BLaER1 treated with 17β-estradiol and CSF1 and Interleukin-3, amounts not matched to agents 10 nM and 100 nM (cell line): ENCODE data around the gene ATP2A3.
A peak's percentile ranks its signal among the peaks of the same experiment; 100 is the strongest.

Source experiments
- H3K27ac ChIP-seq, 11 experiments: shearing (Covaris generic); formaldehyde crosslinking; 2 replicates each; pipeline ENCODE4 v1.8.1; 2022
- H3K27me3 ChIP-seq, 11 experiments: shearing (Covaris generic); formaldehyde crosslinking; 2 replicates each; pipeline ENCODE4 v1.8.1; 2022
- H3K36me3 ChIP-seq, 11 experiments: shearing (Covaris generic); formaldehyde crosslinking; 2 replicates each; pipeline ENCODE4 v1.8.1; 2022
- H3K4me1 ChIP-seq, 10 experiments: shearing (Covaris generic); formaldehyde crosslinking; 2 replicates each; pipeline ENCODE4 v1.8.1; 2022
- H3K4me2 ChIP-seq, 11 experiments: shearing (Covaris generic); formaldehyde crosslinking; 2 replicates each; pipeline ENCODE4 v1.8.1; 2022
- H3K4me3 ChIP-seq, 10 experiments: shearing (Covaris generic); formaldehyde crosslinking; 2 replicates each; pipeline ENCODE4 v1.8.1; 2022
- H3K9ac ChIP-seq, 11 experiments: shearing (Covaris generic); formaldehyde crosslinking; 2 replicates each; pipeline ENCODE4 v1.8.1; 2022
- H3K9me3 ChIP-seq, 11 experiments: shearing (Covaris generic); formaldehyde crosslinking; replicated peaks in 1 of 11; 2 replicates each; pipeline ENCODE4 v1.8.1; 2022
- H4K20me1 ChIP-seq, 11 experiments: shearing (Covaris generic); formaldehyde crosslinking; 2 replicates each; pipeline ENCODE4 v1.8.1; 2022
- Cebpa-rat ChIP-seq, 11 experiments: shearing (Covaris generic); IDR thresholded peaks; 2 replicates each; pipeline ENCODE4 v1.8.1; 2022

The ATP2A3 gene

GRCh38 chr17:3893003-3893719, 71.1 kb downstream of the ATP2A3 start, which contains the start of gene CAMKK1:
CAMKK1 (minus strand) TSS chr17:3893053; CDS start chr17:3885687, 7,366 bp downstream.
- H3K9ac ChIP-seq: peak within 1 kb of the TSS; percentile 58 to 80 (median 71)
- H3K4me1 ChIP-seq: peaks cover 73 to 93% (median 81%) of the 10 kb centered on the region in 10 experiments
- peak within 1 kb of the TSS; percentile 62 to 76 (median 70) for H3K4me3 ChIP-seq
- no peaks in the 10 kb centered on the region for H3K9me3 ChIP-seq
- TF ChIP-seq Cebpa-rat (IDR thresholded peaks at IDR 0.05): no peak
- peak within 1 kb of the TSS; percentile 91 to 100 (median 99) for H3K4me2 ChIP-seq
- peak within 1 kb of the TSS in 10 of 11 experiments; percentile 34 to 72 (median 56); a peak in 17 of 22 replicates for H3K27ac ChIP-seq
- peaks cover 0 to 27% (median 12%) of the 10 kb centered on the region in 11 experiments; a peak in 11 of 22 replicates for H4K20me1 ChIP-seq
- H3K36me3 ChIP-seq: peaks cover 0 to 19% (median 12%) of the 10 kb centered on the region in 11 experiments; a peak in 15 of 22 replicates
- H3K27me3 ChIP-seq: peaks cover 0 to 13% (median 9%) of the 10 kb centered on the region in 11 experiments; a peak in 7 of 22 replicates

GRCh38 chr17:3892095-3892998, 71.9 kb downstream of the ATP2A3 start:
- peak overlapping the region; percentile 26 to 80 (median 71); a peak in 21 of 22 replicates for H3K9ac ChIP-seq
- peaks cover 0 to 27% (median 9%) of the 10 kb centered on the region in 11 experiments; a peak in 12 of 22 replicates for H4K20me1 ChIP-seq
- peak overlapping the region in 9 of 11 experiments; percentile 18 to 57 (median 48); a peak in 15 of 22 replicates for H3K27ac ChIP-seq
- no peak for TF ChIP-seq Cebpa-rat (IDR thresholded peaks at IDR 0.05)
- peaks cover 0 to 11% (median 4%) of the 10 kb centered on the region in 11 experiments; a peak in 13 of 22 replicates for H3K36me3 ChIP-seq
- peak overlapping the region; percentile 91 to 100 (median 99) for H3K4me2 ChIP-seq
- H3K4me1 ChIP-seq: peaks cover 77 to 93% (median 83%) of the 10 kb centered on the region in 10 experiments
- H3K4me3 ChIP-seq: peak overlapping the region; percentile 62 to 76 (median 70)
- H3K9me3 ChIP-seq: no peaks in the 10 kb centered on the region
- peaks cover 0 to 13% (median 9%) of the 10 kb centered on the region in 11 experiments; a peak in 7 of 22 replicates for H3K27me3 ChIP-seq

GRCh38 chr17:3891626-3892094, 72.6 kb downstream of the ATP2A3 start:
- TF ChIP-seq Cebpa-rat (IDR thresholded peaks at IDR 0.05): no peak
- Histone ChIP-seq H3K36me3 (peaks cover 0 to 4% (median 0%) of the 10 kb centered on the region in 11 experiments; a peak in 5 of 22 replicates), H3K4me2 (peak overlapping the region; percentile 91 to 100 (median 99)), H3K9ac (peak overlapping the region in 8 of 11 experiments; percentile 58 to 80 (median 72); a peak in 16 of 22 replicates), H3K9me3 (no peaks in the 10 kb centered on the region), H3K27ac (peak overlapping the region in 2 of 11 experiments; percentile 49 to 57; a peak in 3 of 22 replicates), H4K20me1 (peaks cover 0 to 27% (median 9%) of the 10 kb centered on the region in 11 experiments; a peak in 12 of 22 replicates), H3K27me3 (peaks cover 0 to 13% (median 9%) of the 10 kb centered on the region in 11 experiments; a peak in 7 of 22 replicates), H3K4me3 (peak overlapping the region; percentile 62 to 76 (median 70); a peak in 19 of 20 replicates), H3K4me1 (peaks cover 78 to 93% (median 86%) of the 10 kb centered on the region in 10 experiments)

- Histone ChIP-seq H4K20me1 (peaks cover 0 to 27% (median 9%) of the 10 kb centered on the region in 11 experiments; a peak in 12 of 22 replicates), H3K36me3 (no peaks in the 10 kb centered on the region; a peak in 1 of 22 replicates), H3K4me2 (peak overlapping the region; percentile 91 to 100 (median 99)), H3K27ac (peak overlapping the region in 9 of 11 experiments; percentile 57 to 82 (median 74); a peak in 15 of 22 replicates), H3K4me1 (peaks cover 86 to 96% (median 91%) of the 10 kb centered on the region in 10 experiments), H3K9me3 (no peaks in the 10 kb centered on the region), H3K27me3 (peaks cover 0 to 13% (median 9%) of the 10 kb centered on the region in 11 experiments; a peak in 7 of 22 replicates), H3K9ac (peak overlapping the region in 9 of 11 experiments; percentile 47 to 80 (median 62); a peak in 14 of 22 replicates), H3K4me3 (peak overlapping the region in 3 of 10 experiments; percentile 23 to 76 (median 41); a peak in 4 of 20 replicates)
- no peak for TF ChIP-seq Cebpa-rat (IDR thresholded peaks at IDR 0.05)
Measured at GRCh38 chr17:3890878-3891219, 73.4 kb downstream of the ATP2A3 start.

- Histone ChIP-seq H3K4me2 (peak overlapping the region; percentile 91 to 100 (median 99)), H3K4me1 (peaks cover 90 to 96% (median 93%) of the 10 kb centered on the region in 10 experiments), H3K9ac (peak overlapping the region in 10 of 11 experiments; percentile 21 to 67 (median 62); a peak in 19 of 22 replicates), H3K27me3 (peaks cover 0 to 13% (median 9%) of the 10 kb centered on the region in 11 experiments; a peak in 7 of 22 replicates), H3K9me3 (no peaks in the 10 kb centered on the region), H3K27ac (peak overlapping the region in 10 of 11 experiments; percentile 18 to 90 (median 76); a peak in 18 of 22 replicates), H3K36me3 (peaks cover 0 to 2% (median 0%) of the 10 kb centered on the region in 11 experiments; a peak in 7 of 22 replicates), H3K4me3 (peak overlapping the region in 4 of 10 experiments; percentile 13 to 76 (median 37); a peak in 8 of 20 replicates), H4K20me1 (peaks cover 0 to 27% (median 9%) of the 10 kb centered on the region in 11 experiments; a peak in 12 of 22 replicates)
- TF ChIP-seq Cebpa-rat (IDR thresholded peaks at IDR 0.05): no peak
Measured at GRCh38 chr17:3890082-3890877, 74.0 kb downstream of the ATP2A3 start.

- Histone ChIP-seq H3K9ac (peak overlapping the region in 9 of 11 experiments; percentile 51 to 66 (median 62); a peak in 18 of 22 replicates), H3K4me3 (peak overlapping the region in 4 of 10 experiments; percentile 13 to 41 (median 37); a peak in 7 of 20 replicates), H3K4me2 (peak overlapping the region; percentile 91 to 100 (median 99)), H3K27me3 (peaks cover 0 to 13% (median 9%) of the 10 kb centered on the region in 11 experiments; a peak in 7 of 22 replicates), H4K20me1 (peaks cover 0 to 27% (median 9%) of the 10 kb centered on the region in 11 experiments; a peak in 12 of 22 replicates), H3K27ac (peak overlapping the region in 9 of 11 experiments; percentile 64 to 90 (median 78); a peak in 18 of 22 replicates), H3K36me3 (peaks cover 0 to 10% (median 4%) of the 10 kb centered on the region in 11 experiments; a peak in 10 of 22 replicates), H3K4me1 (peaks cover 82 to 96% (median 89%) of the 10 kb centered on the region in 10 experiments), H3K9me3 (no peaks in the 10 kb centered on the region)
- TF ChIP-seq Cebpa-rat (IDR thresholded peaks at IDR 0.05): no peak
Measured at GRCh38 chr17:3889325-3890012, 74.8 kb downstream of the ATP2A3 start.
